Endothelial cell of umbilical vein (primary cell): Measurements from ENCODE around the gene TAS2R19. TPM values are rescaled to one million over a fixed set of nuclear protein-coding genes. Genes with fewer than 3 reads are reported as not detected.
"Not testable (repeated sequence)": the region's sequence is repeated elsewhere in the genome, so short reads cannot be mapped to it uniquely, and the experiment has no call there.

ENCODE experiments used
- BruUV-seq: library from RNA; stranded (reverse); fragments of 400-500 nt; replicated peaks from 2 replicates; lab custom pipeline; 2021; lab: Mats Ljungman, UMichigan
- CTCF ChIA-PET: fragments of 300-600, 350-600 bp; sonication (Branson Sonifier 250); formaldehyde crosslinking; loops from one replicate; lab custom pipeline; 2021; ENCODE audit warnings: antibody characterized with exemption, inconsistent platforms; lab: Charles Lee
- POLR2A ChIA-PET: fragments of 300-600, 350-600 bp; sonication (Branson Sonifier 250); formaldehyde crosslinking; loops from one replicate; lab custom pipeline; 2021; ENCODE audit warnings: antibody characterized with exemption, inconsistent platforms; lab: Charles Lee
- DNase-seq: peaks from one replicate; pipeline ENCODE4 v3.0.0-alpha.2; 2011; ENCODE audit warnings: low read depth, low spot score
- FAIRE-seq: peaks from 2 replicates; lab custom pipeline; 2011; peaks lifted over from hg19 to GRCh38; lab: Jason Lieb, UNC
- H2AFZ ChIP-seq: 2 replicates; pipeline ENCODE4 v1.6.0; 2012; ENCODE audit warnings: low read depth, low read length, control low read depth, inconsistent platforms
- H3K27ac ChIP-seq: 2 replicates; pipeline ENCODE4 v1.5.1; 2011; ENCODE audit warnings: low read depth, mild to moderate bottlenecking, control low read depth, low read length, moderate library complexity; ENCODE audit not compliant: insufficient read depth
- H3K27me3 ChIP-seq, 2 experiments: 2 replicates each; pipeline versions ENCODE4 v1.6.0 to v1.6.1; 2011; ENCODE audit warnings: low read length in 2 of 2, mixed read lengths in 1 of 2; ENCODE audit not compliant: control insufficient read depth in 2 of 2, insufficient read depth in 2 of 2
- H3K36me3 ChIP-seq, 2 experiments: 2 replicates in 1 of 2; 3 replicates in 1 of 2; pipeline ENCODE4 v1.5.1; 2011; ENCODE audit warnings: low read length in 2 of 2, mild to moderate bottlenecking in 1 of 2, moderate library complexity in 1 of 2; ENCODE audit not compliant: control insufficient read depth in 2 of 2, insufficient read depth in 2 of 2; ENCODE audit errors: extremely low read depth in 1 of 2
- H3K4me1 ChIP-seq: 3 replicates; pipeline ENCODE4 v1.5.1; 2011; ENCODE audit warnings: mild to moderate bottlenecking, low read length; ENCODE audit not compliant: control insufficient read depth, insufficient read depth; ENCODE audit errors: extremely low read depth
- H3K4me2 ChIP-seq: 2 replicates; pipeline ENCODE4 v1.6.1; 2011; ENCODE audit warnings: low read length, control low read depth, mixed read lengths; ENCODE audit not compliant: insufficient read depth
- H3K4me3 ChIP-seq, 3 experiments: fragments of 200-600 bp in 1 of 3; sonication (generic), shearing (Covaris generic) in 1 of 3; replicated peaks in 1 of 3; 2 replicates each; pipeline ENCODE4 v1.5.1; 2011 to 2016; ENCODE audit warnings: control low read depth in 3 of 3, low read length in 3 of 3, mild to moderate bottlenecking in 2 of 3, inconsistent platforms in 1 of 3, low read depth in 1 of 3, moderate library complexity in 1 of 3; ENCODE audit not compliant: insufficient read depth in 1 of 3
- H3K79me2 ChIP-seq: 2 replicates; pipeline ENCODE4 v1.6.0; 2012; ENCODE audit warnings: low read length, inconsistent platforms; ENCODE audit not compliant: control insufficient read depth, insufficient read depth
- H3K9ac ChIP-seq: replicated peaks from 2 replicates; pipeline ENCODE3; 2011; ENCODE audit warnings: low read length, control low read depth; ENCODE audit not compliant: insufficient read depth; ENCODE audit errors: extremely low read depth
- H3K9me1 ChIP-seq: replicated peaks from 3 replicates; pipeline ENCODE4 v1.6.0; 2011; ENCODE audit warnings: mild to moderate bottlenecking, low read length; ENCODE audit not compliant: control insufficient read depth, insufficient read depth; ENCODE audit errors: extremely low read depth
- H3K9me3 ChIP-seq: replicated peaks from 2 replicates; pipeline ENCODE4 v1.5.1; 2012; ENCODE audit warnings: low read length, inconsistent platforms; ENCODE audit not compliant: control insufficient read depth, insufficient read depth
- H4K20me1 ChIP-seq: replicated peaks from 2 replicates; pipeline ENCODE3; 2011; ENCODE audit warnings: mild to moderate bottlenecking, low read length; ENCODE audit not compliant: control insufficient read depth, insufficient read depth; ENCODE audit errors: extremely low read depth
- EZH2 ChIP-seq: IDR thresholded peaks from 2 replicates; pipeline ENCODE4 v1.6.1; 2012; ENCODE audit warnings: borderline replicate concordance, low read depth, mild to moderate bottlenecking, moderate library complexity, low read length, inconsistent platforms; ENCODE audit not compliant: severe bottlenecking
- GATA2 ChIP-seq: IDR thresholded peaks from 2 replicates; pipeline ENCODE4 v1.7.0; 2011; ENCODE audit warnings: low read depth, mild to moderate bottlenecking, moderate library complexity, mixed read lengths, low read length; ENCODE audit not compliant: insufficient read length, insufficient read depth
- JUN ChIP-seq: IDR thresholded peaks from 2 replicates; pipeline ENCODE4 v1.6.1; 2011; ENCODE audit warnings: borderline replicate concordance, low read depth; ENCODE audit not compliant: insufficient read length, insufficient read depth
- POLR2A ChIP-seq: IDR thresholded peaks from 2 replicates; pipeline ENCODE4 v1.6.1; 2012; ENCODE audit warnings: low read depth, mild to moderate bottlenecking, control low read depth, low read length
- POLR2AphosphoS5 ChIP-seq: IDR thresholded peaks from 2 replicates; pipeline ENCODE4 v1.6.1; 2012; ENCODE audit warnings: low read depth, mild to moderate bottlenecking, control low read depth, low read length, moderate library complexity; ENCODE audit not compliant: insufficient read depth
- dilution Hi-C: fragments of 300-500 bp; cut with MboI; formaldehyde crosslinking; loops from one replicate; pipeline ENCODE4 v1.15.0; 2019; ENCODE audit warnings: low sequenced_read_pairs; ENCODE audit not compliant: extremely low pct_ligation_motif_present
- intact Hi-C: fragments of 100-400 bp; cut with micrococcal nuclease; formaldehyde crosslinking; loops from one replicate; pipeline ENCODE4 v1.10.0; 2022
- polyA plus RNA-seq, 4 experiments: library from polyadenylated mRNA; depleted of rRNA in 3 of 4; stranded (reverse) in 3 of 4; unstranded in 1 of 4; fragments of >200 nt; gene quantifications; 2 replicates each; pipeline versions ENCODE4 v1.2.1 to v1.2.3, GENCODE V29; 2011 to 2012; ENCODE audit warnings: missing spikeins in 1 of 4
- total RNA-seq: library from RNA; stranded (reverse); gene quantifications from 2 replicates; pipeline ENCODE4 v1.2.3, GENCODE V29; 2021
- TF ChIP-seq, protein P1 (sequence below): IDR thresholded peaks from 2 replicates; pipeline ENCODE4 v1.6.1; 2011; ENCODE audit not compliant: insufficient read depth, insufficient read length

Gene TAS2R19
- total and polyA plus RNA-seq, 2 donors (not counting 3 experiments of a cell fraction or from before 2014, with no cell fraction given) = 0.12 to 3.1 TPM

DNA sequence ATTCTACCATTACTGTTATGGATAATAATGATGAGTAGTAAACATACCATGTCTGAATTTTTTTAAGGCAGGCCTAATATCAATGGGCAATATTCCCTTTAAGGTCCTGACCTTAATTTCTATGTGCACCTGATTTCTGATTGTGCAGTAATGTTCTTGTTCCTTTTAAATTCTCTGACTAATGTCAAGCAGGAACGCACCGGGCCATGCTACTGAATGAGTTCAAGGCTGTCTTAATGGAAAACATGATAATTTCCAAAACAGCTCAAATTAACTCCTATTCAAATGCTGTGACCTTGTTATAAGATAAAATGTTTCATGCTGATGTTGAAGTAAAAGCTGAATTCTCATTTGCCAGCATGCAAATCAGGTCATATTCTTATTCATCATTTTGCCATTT, 32.9 kb upstream of the TAS2R19 start:
- dilution Hi-C loops = no loop called here
- H3K36me3 ChIP-seq = no peaks in the 10 kb centered on the region
- H3K79me2 ChIP-seq = peaks cover 4% of the 10 kb centered on the region
- H3K9me3 ChIP-seq = no peaks in the 10 kb centered on the region
- no peak overlapping the region for H3K9ac ChIP-seq
- no peak overlapping the region for H3K27ac ChIP-seq
- no peaks in the 10 kb centered on the region for H3K9me1 ChIP-seq
- intact Hi-C loops = loop anchor here (2.0 kb wide), 1 partner anchor 71 kb away; no protein-coding TSS in a partner anchor
- H3K27me3 ChIP-seq = no peaks in the 10 kb centered on the region
- H4K20me1 ChIP-seq = no peaks in the 10 kb centered on the region
- FAIRE-seq (no peak), DNase-seq (no peak)
- H3K4me2 ChIP-seq = no peak overlapping the region
- ChIA-PET POLR2A (no interaction called here), CTCF (no interaction called here)
- TF ChIP-seq EZH2 (no peak), POLR2A (no peak), POLR2AphosphoS5 (no peak), GATA2 (no peak), JUN (no peak)
- TF ChIP-seq, protein P1, sequence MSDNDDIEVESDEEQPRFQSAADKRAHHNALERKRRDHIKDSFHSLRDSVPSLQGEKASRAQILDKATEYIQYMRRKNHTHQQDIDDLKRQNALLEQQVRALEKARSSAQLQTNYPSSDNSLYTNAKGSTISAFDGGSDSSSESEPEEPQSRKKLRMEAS = no peak
- H2AFZ ChIP-seq = no peak overlapping the region
- BruUV-seq = no TSS peak
- H3K4me1 ChIP-seq = no peaks in the 10 kb centered on the region
- no peak overlapping the region for H3K4me3 ChIP-seq

DNA sequence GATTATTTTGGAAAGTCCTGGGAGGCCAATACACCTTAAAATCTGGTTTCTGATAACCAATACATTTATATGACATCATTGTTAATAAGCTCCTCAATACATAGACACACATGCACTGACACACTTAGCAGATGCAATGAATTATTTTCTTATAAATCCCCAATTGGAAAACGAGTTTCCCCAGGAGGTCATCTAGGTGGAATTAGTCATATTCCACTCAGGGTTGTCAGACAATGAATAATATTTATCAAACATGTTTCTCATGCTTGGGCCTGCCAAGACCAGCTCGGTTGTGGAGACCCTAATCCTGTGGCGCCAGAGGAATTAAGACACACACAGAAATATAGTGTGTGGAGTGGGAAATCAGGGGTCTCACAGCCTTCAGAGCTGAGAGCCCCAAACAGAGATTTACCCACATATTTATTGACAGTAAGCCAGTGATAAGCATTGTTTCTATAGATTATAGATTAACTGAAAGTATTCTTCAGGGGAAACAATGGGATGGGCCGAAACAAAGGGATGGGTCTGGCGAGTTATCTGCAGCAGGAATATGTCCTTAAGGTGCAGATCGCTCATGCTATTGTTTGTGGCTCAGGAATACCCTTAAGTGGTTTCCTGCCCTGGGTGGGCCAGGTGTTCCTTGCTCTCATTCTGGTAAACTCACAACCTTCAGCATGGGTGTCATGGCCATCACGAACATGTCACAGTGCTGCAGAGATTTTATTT, 27.5 kb upstream of the TAS2R19 start:
- dilution Hi-C loops, H3K4me1 ChIP-seq, CTCF ChIA-PET, H3K27me3 ChIP-seq, H3K4me3 ChIP-seq, DNase-seq, H3K27ac ChIP-seq, BruUV-seq, intact Hi-C loops, POLR2A ChIA-PET, H3K36me3 ChIP-seq, FAIRE-seq, H4K20me1 ChIP-seq, H3K9me1 ChIP-seq, H3K9me3 ChIP-seq, H3K9ac ChIP-seq, H3K4me2 ChIP-seq, H2AFZ ChIP-seq, H3K79me2 ChIP-seq: not testable (repeated sequence)

DNA sequence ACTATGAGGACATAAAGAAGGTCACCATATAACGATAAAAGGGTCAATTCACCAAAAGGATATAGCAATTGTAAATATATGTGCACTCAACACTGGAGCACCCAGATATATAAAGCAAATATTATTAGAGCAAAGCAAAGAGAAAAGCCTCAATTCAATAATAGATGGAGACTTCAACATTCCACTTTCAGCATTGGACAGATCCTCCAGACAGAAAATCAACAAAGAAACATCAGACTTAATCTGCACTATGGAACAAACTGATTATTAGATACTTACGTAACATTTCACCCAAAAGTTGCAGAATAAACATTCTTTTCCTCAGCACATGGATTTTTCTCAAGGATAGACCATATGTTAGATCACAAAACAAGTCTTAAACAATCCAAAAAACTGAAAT, 18.9 kb upstream of the TAS2R19 start:
- H2AFZ ChIP-seq, H3K4me2 ChIP-seq, intact Hi-C loops, H3K79me2 ChIP-seq, FAIRE-seq, DNase-seq, POLR2A ChIA-PET, dilution Hi-C loops, H3K9me3 ChIP-seq, H3K27ac ChIP-seq, H3K9ac ChIP-seq, H3K27me3 ChIP-seq, H4K20me1 ChIP-seq, CTCF ChIA-PET, H3K36me3 ChIP-seq, H3K4me1 ChIP-seq, H3K9me1 ChIP-seq, H3K4me3 ChIP-seq, BruUV-seq: not testable (repeated sequence)
